ENCODE results near the gene RALA.

The RALA gene

GRCh38 chr7:39621784-39622411 is 1.5 kb upstream of the RALA start:
- Mint-ChIP-seq H3K27me3 (no peaks in the 10 kb centered on the region), H3K9me3 (ENCODE audit: low read depth) (no peaks in the 10 kb centered on the region), H3K27ac (peak overlapping the region; percentile 91), H3K36me3 (peaks cover 5% of the 10 kb centered on the region), H3K4me3 (peak overlapping the region; percentile 87), H3K4me1 (ENCODE audit: low read depth) (peaks cover 38% of the 10 kb centered on the region)

DNA sequence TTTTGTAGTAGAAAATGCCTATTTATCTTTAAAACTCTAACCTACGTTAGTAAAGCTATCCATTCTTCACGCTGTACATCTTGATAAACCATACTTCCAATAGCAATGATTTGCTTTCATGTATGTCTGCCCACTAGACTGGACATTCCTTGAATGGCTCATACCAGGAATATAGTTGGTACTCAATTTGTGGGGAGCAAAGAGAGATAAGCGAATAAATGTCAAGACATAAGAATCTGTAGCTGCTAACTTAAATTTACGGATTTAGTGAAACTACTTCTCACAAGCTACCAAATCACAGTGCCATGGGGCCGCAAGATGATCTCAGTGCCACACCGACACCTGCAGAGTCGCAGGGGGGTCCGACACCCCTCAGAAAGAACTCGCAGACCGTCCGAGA is 763 bp upstream of the RALA start:
- peak overlapping the region; percentile 91 for H3K27ac Mint-ChIP-seq
- no peaks in the 10 kb centered on the region for H3K27me3 Mint-ChIP-seq
- peaks cover 5% of the 10 kb centered on the region for H3K36me3 Mint-ChIP-seq
- H3K9me3 Mint-ChIP-seq (ENCODE audit: low read depth): no peaks in the 10 kb centered on the region
- H3K4me3 Mint-ChIP-seq: peak overlapping the region; percentile 87
- H3K4me1 Mint-ChIP-seq (ENCODE audit: low read depth): peaks cover 45% of the 10 kb centered on the region

DNA sequence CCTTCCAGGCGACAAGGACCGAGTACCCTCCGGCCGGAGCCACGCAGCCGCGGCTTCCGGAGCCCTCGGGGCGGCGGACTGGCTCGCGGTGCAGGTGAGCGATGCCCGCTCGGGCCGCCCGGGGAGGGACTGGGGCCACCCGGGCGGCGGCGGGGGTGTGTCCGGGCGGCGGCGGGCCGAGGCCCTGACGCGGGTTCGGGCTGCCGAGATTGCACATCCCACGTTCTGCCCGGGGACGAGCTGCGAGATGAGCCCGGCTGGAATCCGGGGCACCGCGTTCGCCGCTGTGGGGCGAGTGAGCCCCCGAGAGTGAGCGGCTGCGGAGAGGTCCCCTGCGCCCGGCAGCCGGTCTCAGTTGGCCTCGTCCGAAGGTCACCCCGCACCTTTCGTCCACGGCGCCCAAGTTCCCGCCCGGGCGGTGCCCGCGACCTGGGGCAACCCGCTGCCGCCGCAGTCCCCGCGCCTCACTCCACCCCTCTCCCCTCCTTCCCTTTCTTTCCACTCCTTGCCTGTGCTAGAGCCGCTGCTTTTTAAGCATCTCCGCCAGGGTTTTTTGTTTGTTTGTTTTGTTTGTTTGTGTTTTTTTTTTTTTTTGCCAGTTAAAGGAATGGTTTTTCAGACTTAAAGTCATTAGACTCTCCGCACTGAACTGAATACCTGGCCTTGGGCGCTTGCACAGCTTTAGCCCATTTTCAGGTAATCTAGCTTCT is 515 bp downstream of the RALA start:
- no peaks in the 10 kb centered on the region for H3K9me3 Mint-ChIP-seq (ENCODE audit: low read depth)
- H3K27me3 Mint-ChIP-seq: no peaks in the 10 kb centered on the region
- H3K27ac Mint-ChIP-seq: peak overlapping the region; percentile 95
- H3K4me1 Mint-ChIP-seq (ENCODE audit: low read depth): peaks cover 55% of the 10 kb centered on the region
- H3K36me3 Mint-ChIP-seq: peaks cover 10% of the 10 kb centered on the region
- H3K4me3 Mint-ChIP-seq: peak overlapping the region; percentile 98

- Mint-ChIP-seq H3K27me3 (no peaks in the 10 kb centered on the region), H3K4me3 (peak overlapping the region; percentile 98), H3K4me1 (ENCODE audit: low read depth) (peaks cover 59% of the 10 kb centered on the region), H3K9me3 (ENCODE audit: low read depth) (no peaks in the 10 kb centered on the region), H3K27ac (peak overlapping the region; percentile 95), H3K36me3 (peaks cover 12% of the 10 kb centered on the region)
Observed at GRCh38 chr7:39624442-39624807, 1.1 kb downstream of the RALA start.

GRCh38 chr7:39624935-39625694 is 1.7 kb downstream of the RALA start:
- H3K4me3 Mint-ChIP-seq: peak overlapping the region; percentile 98
- H3K36me3 Mint-ChIP-seq: peaks cover 12% of the 10 kb centered on the region
- H3K27me3 Mint-ChIP-seq: no peaks in the 10 kb centered on the region
- H3K4me1 Mint-ChIP-seq (ENCODE audit: low read depth): peaks cover 61% of the 10 kb centered on the region
- peak overlapping the region; percentile 95 for H3K27ac Mint-ChIP-seq
- no peaks in the 10 kb centered on the region for H3K9me3 Mint-ChIP-seq (ENCODE audit: low read depth)

DNA sequence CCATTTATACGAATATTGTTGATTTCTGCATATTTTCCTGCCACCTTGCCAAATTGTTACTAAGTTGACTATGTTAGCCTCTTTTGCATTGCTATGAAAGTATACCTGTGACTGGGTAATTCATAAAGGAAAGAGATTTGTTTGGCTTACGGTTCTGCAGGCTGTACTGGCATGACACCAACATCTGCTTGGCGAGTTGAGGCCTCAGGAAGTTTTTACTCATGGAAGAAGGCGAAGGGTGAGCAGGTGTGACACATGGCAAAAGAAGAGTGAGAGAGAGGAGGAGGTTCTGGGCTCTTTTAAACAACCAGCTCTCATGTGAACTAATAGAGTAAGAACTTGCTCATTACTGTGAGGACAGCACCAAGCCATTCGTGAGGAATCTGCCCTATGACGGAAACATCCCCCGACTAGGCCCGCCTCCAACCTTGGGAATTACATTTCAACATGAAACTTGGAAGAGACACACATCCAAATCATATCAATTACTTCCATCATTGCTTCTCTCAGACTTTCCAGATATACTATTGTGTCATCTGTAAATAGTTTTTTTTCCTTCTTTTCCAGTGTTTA is 8.4 kb downstream of the RALA start:
- Mint-ChIP-seq H3K27ac (peak overlapping the region; percentile 76), H3K27me3 (no peaks in the 10 kb centered on the region), H3K4me1 (ENCODE audit: low read depth) (peaks cover 88% of the 10 kb centered on the region), H3K4me3 (peak overlapping the region; percentile 27), H3K9me3 (ENCODE audit: low read depth) (no peaks in the 10 kb centered on the region), H3K36me3 (peaks cover 41% of the 10 kb centered on the region)

DNA sequence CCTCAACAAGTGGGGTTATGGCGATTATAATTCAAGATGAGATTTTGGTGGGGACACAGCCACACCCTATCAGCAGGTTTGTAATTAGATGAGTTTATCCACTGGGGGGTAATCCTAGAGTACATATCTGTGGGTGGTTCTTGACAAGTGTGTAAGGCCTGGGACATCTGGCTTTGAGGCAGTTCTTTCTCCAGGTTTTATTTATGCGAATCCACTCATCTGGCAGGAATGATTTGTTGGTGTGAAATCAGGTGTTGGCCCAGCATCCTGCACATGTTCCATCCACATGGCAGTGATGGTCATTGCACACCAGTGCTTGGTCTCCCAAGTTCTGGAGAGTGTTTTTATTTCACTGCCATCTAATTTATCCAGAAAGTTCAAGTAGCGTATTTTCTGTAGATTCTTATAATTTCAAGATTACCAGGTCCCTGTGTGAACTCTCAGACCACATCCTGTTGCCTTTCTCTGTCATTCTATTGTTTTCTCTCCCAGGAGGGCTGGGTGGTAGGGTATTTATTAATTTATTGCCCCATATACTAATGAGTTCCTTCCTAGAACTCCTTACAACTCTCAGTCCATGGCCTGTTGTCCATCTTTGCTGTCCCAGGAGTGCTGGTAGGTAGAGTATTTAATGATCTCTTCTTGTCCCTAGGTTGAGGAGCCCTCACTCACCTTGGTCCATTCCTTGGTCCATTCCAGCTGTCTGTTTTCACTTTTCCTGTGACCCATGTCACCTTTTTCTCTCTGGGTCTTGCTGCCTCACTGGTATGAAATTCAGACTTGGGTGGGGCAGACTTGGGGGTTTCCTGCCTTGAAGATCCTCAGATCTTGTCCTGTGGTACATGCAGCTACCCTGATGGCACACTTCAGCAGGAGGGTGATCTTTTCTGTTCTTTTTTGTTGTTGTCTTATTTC is 10.4 kb downstream of the RALA start:
- H3K4me3 Mint-ChIP-seq: peak overlapping the region; percentile 72
- H3K36me3 Mint-ChIP-seq: peaks cover 40% of the 10 kb centered on the region
- H3K4me1 Mint-ChIP-seq (ENCODE audit: low read depth): peaks cover 90% of the 10 kb centered on the region
- no peaks in the 10 kb centered on the region for H3K27me3 Mint-ChIP-seq
- H3K9me3 Mint-ChIP-seq (ENCODE audit: low read depth): no peaks in the 10 kb centered on the region
- peak overlapping the region; percentile 98 for H3K27ac Mint-ChIP-seq

GRCh38 chr7:39634478-39634805 is 11.1 kb downstream of the RALA start:
- Mint-ChIP-seq H3K27me3 (no peaks in the 10 kb centered on the region), H3K4me1 (ENCODE audit: low read depth) (peaks cover 91% of the 10 kb centered on the region), H3K9me3 (ENCODE audit: low read depth) (no peaks in the 10 kb centered on the region), H3K27ac (peak overlapping the region; percentile 98), H3K36me3 (peaks cover 37% of the 10 kb centered on the region), H3K4me3 (peak overlapping the region; percentile 72)

DNA sequence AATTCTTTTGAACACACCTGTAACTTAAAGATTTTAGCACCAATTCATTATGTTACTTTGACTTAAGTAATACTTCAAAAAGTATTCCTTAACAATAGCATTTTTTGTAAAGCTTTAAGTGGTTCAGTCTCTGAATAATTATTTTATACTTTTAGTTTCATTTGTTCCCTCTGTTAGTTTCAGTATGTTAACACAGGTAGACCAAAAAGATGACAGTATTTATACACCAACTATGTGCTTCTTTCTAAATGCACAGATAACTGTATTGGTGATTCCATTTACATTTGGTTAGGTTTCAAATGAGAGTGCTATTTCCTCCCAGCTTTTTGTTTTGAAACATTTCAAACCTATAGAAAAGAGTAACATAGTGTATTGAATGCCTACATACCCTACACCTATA is 14.0 kb downstream of the RALA start:
- no peaks in the 10 kb centered on the region for H3K27me3 Mint-ChIP-seq
- H3K4me3 Mint-ChIP-seq: peak overlapping the region; percentile 17
- H3K9me3 Mint-ChIP-seq (ENCODE audit: low read depth): no peaks in the 10 kb centered on the region
- peaks cover 94% of the 10 kb centered on the region for H3K4me1 Mint-ChIP-seq (ENCODE audit: low read depth)
- peaks cover 37% of the 10 kb centered on the region for H3K36me3 Mint-ChIP-seq
- peak overlapping the region; percentile 28 for H3K27ac Mint-ChIP-seq

DNA sequence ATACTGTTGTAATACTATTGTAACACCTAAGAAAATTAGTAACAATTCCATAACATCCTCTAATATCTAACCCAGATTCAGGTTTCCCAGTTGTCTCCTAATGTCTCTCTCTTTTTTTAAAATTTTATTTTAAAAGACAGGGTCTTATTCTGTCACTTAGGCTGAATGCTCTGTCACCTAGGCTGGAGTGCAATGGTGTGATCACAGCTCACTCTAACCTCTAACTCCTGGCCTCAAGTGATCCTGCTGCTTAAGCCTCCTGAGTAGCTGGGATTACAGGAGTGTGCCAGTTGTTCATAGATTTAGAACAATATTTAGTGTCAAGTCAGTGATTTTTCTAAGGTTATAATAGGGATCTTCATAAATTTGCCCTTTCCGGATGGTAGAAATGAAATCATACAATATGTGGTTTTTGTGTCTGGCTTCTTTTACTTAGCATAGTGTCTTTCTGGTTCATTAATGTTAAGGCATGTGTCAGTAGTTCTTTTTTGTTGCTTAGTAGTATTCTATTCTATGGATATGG is 14.7 kb downstream of the RALA start:
- peaks cover 36% of the 10 kb centered on the region for H3K36me3 Mint-ChIP-seq
- H3K27me3 Mint-ChIP-seq: no peaks in the 10 kb centered on the region
- peaks cover 95% of the 10 kb centered on the region for H3K4me1 Mint-ChIP-seq (ENCODE audit: low read depth)
- H3K4me3 Mint-ChIP-seq: peak overlapping the region; percentile 17
- no peaks in the 10 kb centered on the region for H3K9me3 Mint-ChIP-seq (ENCODE audit: low read depth)
- no peak overlapping the region for H3K27ac Mint-ChIP-seq

DNA sequence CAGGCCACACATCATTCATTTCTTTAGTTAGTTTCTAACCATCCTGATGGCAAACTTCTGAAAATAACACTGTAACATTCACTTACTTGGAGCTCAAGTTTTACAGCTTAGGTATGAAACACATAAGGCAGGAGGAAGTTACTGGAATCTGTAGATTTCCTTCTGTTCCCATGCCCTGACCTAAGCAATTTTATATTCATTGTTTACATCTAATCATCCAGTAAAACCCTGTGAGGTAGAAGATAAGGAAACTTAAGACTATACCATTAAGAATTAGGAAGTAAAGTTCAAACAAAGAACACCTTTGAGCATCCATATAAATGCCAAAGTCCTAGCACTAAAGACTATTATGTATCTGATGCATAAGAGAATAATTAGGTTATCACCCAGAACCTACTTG is 19.5 kb downstream of the RALA start:
- Mint-ChIP-seq H3K4me1 (ENCODE audit: low read depth) (peaks cover 86% of the 10 kb centered on the region), H3K27ac (peak overlapping the region; percentile 6), H3K27me3 (no peaks in the 10 kb centered on the region), H3K36me3 (peaks cover 23% of the 10 kb centered on the region), H3K9me3 (ENCODE audit: low read depth) (no peaks in the 10 kb centered on the region), H3K4me3 (no peak overlapping the region)

- no peak overlapping the region for H3K4me3 Mint-ChIP-seq
- peaks cover 87% of the 10 kb centered on the region for H3K4me1 Mint-ChIP-seq (ENCODE audit: low read depth)
- H3K27me3 Mint-ChIP-seq: no peaks in the 10 kb centered on the region
- no peaks in the 10 kb centered on the region for H3K9me3 Mint-ChIP-seq (ENCODE audit: low read depth)
- H3K27ac Mint-ChIP-seq: no peak overlapping the region
- H3K36me3 Mint-ChIP-seq: peaks cover 24% of the 10 kb centered on the region
Observed at GRCh38 chr7:39644170-39644569, 20.8 kb downstream of the RALA start.

GRCh38 chr7:39645482-39646407 is 22.4 kb downstream of the RALA start:
- Mint-ChIP-seq H3K36me3 (peaks cover 23% of the 10 kb centered on the region), H3K9me3 (ENCODE audit: low read depth) (no peaks in the 10 kb centered on the region), H3K4me3 (no peak overlapping the region), H3K27ac (peak overlapping the region; percentile 23), H3K4me1 (ENCODE audit: low read depth) (peaks cover 84% of the 10 kb centered on the region), H3K27me3 (no peaks in the 10 kb centered on the region)
